Measurements from ENCODE around the gene HMGCLL1.

The HMGCLL1 gene

GRCh38 chr6:55531496-55531895, 47.5 kb downstream of the HMGCLL1 start:
- ATAC-seq: no peak
- no peak for DNase-seq

- DNase-seq (no peak), ATAC-seq (no peak)
Observed at GRCh38 chr6:55530931-55531330, 48.1 kb downstream of the HMGCLL1 start.

GRCh38 chr6:55528624-55529023, 50.4 kb downstream of the HMGCLL1 start:
- DNase-seq: no peak
- ATAC-seq: no peak

- DNase-seq: no peak
- no peak for ATAC-seq
Observed at GRCh38 chr6:55524441-55524840, 54.6 kb downstream of the HMGCLL1 start.

- ATAC-seq (no peak), DNase-seq (no peak)
Observed at GRCh38 chr6:55518529-55519060, 60.4 kb downstream of the HMGCLL1 start.

- ATAC-seq: no peak
- no peak for DNase-seq
Observed at GRCh38 chr6:55516736-55517135, 62.3 kb downstream of the HMGCLL1 start.

GRCh38 chr6:55512904-55513303, 66.1 kb downstream of the HMGCLL1 start:
- ATAC-seq (no peak), DNase-seq (no peak)

GRCh38 chr6:55511122-55511800, 67.7 kb downstream of the HMGCLL1 start:
- ATAC-seq (no peak), DNase-seq (no peak)

- no peak for ATAC-seq
Observed at GRCh38 chr6:55499591-55499990, 79.4 kb downstream of the HMGCLL1 start.

GRCh38 chr6:55497694-55498093, 81.3 kb downstream of the HMGCLL1 start:
- ATAC-seq: no peak
- DNase-seq: no peak

More at GRCh38 chr6:55499591-55499990, 79.4 kb downstream of the HMGCLL1 start:
- DNase-seq: no peak

- DNase-seq: no peak
- ATAC-seq: no peak
Observed at GRCh38 chr6:55496201-55496600, 82.8 kb downstream of the HMGCLL1 start.

- DNase-seq: no peak
- no peak for ATAC-seq
Observed at GRCh38 chr6:55495277-55495676, 83.7 kb downstream of the HMGCLL1 start.

GRCh38 chr6:55494411-55494810, 84.6 kb downstream of the HMGCLL1 start:
- no peak for ATAC-seq
- no peak for DNase-seq

GRCh38 chr6:55492259-55492658, 86.7 kb downstream of the HMGCLL1 start:
- ATAC-seq (no peak), DNase-seq (no peak)

GRCh38 chr6:55490871-55491270, 88.1 kb downstream of the HMGCLL1 start:
- DNase-seq (no peak), ATAC-seq (no peak)

- ATAC-seq (no peak), DNase-seq (no peak)
Observed at GRCh38 chr6:55474382-55474781, 104.6 kb downstream of the HMGCLL1 start.

- DNase-seq (no peak), ATAC-seq (no peak)
Observed at GRCh38 chr6:55473722-55474121, 105.3 kb downstream of the HMGCLL1 start.

GRCh38 chr6:55469951-55470366, 109.0 kb downstream of the HMGCLL1 start:
- DNase-seq (no peak), ATAC-seq (no peak)

GRCh38 chr6:55456016-55456415, 123.0 kb downstream of the HMGCLL1 start:
- ATAC-seq (no peak), DNase-seq (no peak)

- DNase-seq (no peak), ATAC-seq (no peak)
Observed at GRCh38 chr6:55450005-55450404, 129.0 kb downstream of the HMGCLL1 start.

- DNase-seq (no peak), ATAC-seq (no peak)
Observed at GRCh38 chr6:55449225-55449624, 129.8 kb downstream of the HMGCLL1 start.

- no peak for ATAC-seq
- DNase-seq: no peak
Observed at GRCh38 chr6:55448451-55448850, 130.5 kb downstream of the HMGCLL1 start.

GRCh38 chr6:55447891-55448290, 131.1 kb downstream of the HMGCLL1 start:
- ATAC-seq (no peak), DNase-seq (no peak)

- no peak for DNase-seq
- no peak for ATAC-seq
Observed at GRCh38 chr6:55445648-55446204, 133.3 kb downstream of the HMGCLL1 start.

Data from stimulated activated naive CD8-positive, alpha-beta T cell treated with anti-CD3 and anti-CD28 coated beads, Interleukin-15, Interleukin-2, amounts not matched to agents 100 U/mL and 50 U/mL, for 24 hours (primary cell).